GM21381 (cell line): ENCODE results near the gene HLA-DOA.

Source experiments
- ATAC-seq: cut with Tn5 transposase; IDR thresholded peaks from one replicate; pipeline ENCODE4 v1.9.1; 2021; ENCODE audit warnings: mild to moderate bottlenecking, moderate library complexity; ENCODE audit not compliant: unreplicated experiment

HLA-DOA gene

DNA sequence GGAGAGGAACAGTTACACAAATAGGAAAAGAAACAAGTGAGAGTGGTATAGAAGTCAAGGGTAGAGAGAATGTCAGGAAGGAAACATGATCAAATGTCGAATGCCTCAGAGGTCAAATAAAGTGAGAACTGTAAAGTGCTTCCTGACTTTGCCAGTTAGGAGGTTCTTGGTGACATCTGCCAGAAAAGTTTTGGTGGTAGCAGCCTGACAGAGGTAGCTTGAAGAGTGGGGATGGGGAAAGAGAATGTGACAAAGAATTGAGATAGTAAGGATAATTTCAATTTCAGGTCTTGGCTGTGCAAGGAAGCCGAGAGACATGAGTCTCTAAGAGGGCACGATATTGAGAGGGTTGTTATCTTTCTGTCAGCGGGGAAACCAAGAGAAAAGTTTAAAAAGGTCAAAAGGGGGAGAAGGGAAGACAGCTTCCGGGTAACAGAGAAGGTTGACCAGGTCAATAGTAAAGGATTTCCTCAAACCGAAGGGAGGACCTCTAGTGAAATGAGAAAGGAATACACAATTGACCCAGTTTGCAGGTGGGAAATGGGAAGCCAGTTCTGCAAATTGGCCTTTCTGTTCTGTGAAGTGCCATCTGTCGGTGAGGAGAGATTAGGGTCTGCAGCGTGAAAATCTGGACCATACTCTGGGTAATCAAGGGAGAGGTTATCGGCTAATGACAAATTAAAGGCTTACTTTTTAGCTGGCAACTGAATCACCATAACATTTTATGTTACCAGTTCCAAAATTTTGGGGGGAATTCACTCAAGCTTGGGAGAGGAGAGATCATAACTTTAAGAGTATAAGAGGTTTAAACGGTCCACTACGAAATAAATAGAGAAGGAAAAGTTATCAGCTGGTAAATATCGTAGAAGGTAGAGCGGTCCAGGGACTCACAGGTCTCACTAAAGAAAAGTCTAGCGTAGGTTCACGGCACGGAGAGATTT is 42.0 kb downstream of the HLA-DOA start:
- ATAC-seq = no peak

- ATAC-seq = no peak
These were observed 44.6 kb downstream of the HLA-DOA start for GRCh38 chr6:32964776-32965175.

- no peak for ATAC-seq
These were observed 45.5 kb downstream of the HLA-DOA start for GRCh38 chr6:32963866-32964265.

DNA sequence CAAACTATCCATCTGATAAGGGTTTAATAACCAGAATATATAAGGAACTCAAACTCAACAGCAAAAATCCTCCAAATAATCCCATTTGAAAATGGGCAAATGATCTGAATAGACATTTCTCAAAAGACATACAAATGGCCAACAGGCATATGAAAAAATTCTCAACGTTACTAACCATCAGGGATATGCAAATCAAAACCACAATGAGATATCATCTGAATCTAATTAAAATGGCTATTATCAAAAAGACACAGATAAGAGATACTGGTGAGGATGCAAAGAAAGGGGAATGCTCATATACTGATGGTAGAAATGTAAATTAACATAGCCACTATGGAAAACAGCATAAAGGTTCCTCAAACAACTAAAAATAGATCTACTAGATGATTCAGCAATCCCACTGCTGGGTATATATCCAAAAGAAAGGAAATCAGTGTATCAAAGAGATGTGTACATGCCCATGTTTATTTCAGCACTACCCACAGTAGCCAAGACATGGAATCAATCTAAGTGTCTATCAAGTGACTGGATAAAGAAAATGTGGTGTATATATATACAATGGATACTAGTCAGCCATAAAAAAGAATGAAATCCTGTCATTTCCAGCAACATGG is 47.1 kb downstream of the HLA-DOA start:
- ATAC-seq = no peak

GRCh38 chr6:32960563-32960962 is 48.8 kb downstream of the HLA-DOA start:
- no peak for ATAC-seq

- no peak for ATAC-seq
These were observed 53.2 kb downstream of the HLA-DOA start for GRCh38 chr6:32956176-32956575.

GRCh38 chr6:32954986-32955802 is 54.2 kb downstream of the HLA-DOA start:
- no peak for ATAC-seq

DNA sequence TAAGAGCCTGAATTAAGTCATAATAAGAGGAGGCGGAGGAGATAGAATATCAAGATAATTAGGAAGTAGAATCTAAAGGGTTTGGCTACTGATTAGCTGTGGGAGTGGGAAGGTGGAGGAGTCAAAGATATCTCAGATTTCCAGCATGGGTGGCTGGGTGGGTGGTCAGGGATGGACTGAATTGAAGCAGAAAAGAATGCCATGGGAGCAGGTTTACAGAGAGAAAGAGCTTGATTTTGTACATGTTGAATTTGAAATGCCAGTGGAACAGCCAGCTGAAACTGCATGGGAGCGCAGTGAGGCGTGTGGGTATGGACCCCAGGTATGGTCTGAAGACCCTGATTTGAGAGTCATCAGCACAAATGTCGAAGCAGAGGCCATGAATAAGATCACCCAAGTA is 55.1 kb downstream of the HLA-DOA start:
- no peak for ATAC-seq
